ENCODE data around the gene GDF10. TPM values are rescaled to one million over a fixed set of nuclear protein-coding genes. Genes with fewer than 3 reads are reported as not detected.

The GDF10 gene
- total RNA-seq, 1 experiment from 2014 or later: 0.20 TPM

GRCh38 chr10:47256751-47257336 lies 43.2 kb upstream of the GDF10 start:
- H3K27me3 ChIP-seq (ENCODE audit: insufficient read depth, low read length): no peaks in the 10 kb centered on the region
- no peak overlapping the region for H2AFZ ChIP-seq (ENCODE audit: low read length)
- no peak overlapping the region for H3K14ac ChIP-seq (ENCODE audit: insufficient read depth, low read length)
- H3K4me2 ChIP-seq (ENCODE audit: insufficient read depth, insufficient read length, low read length): no peak overlapping the region
- H3K4me1 Mint-ChIP-seq: 0 out of 4 replicates have a peak, but pooled peaks cover 0 to 6% of the 10 kb centered on the region in 2 experiments
- WGBS (ENCODE audit: extremely low coverage, insufficient read length, low lambda C conversion rate): no CpG with 5 or more reads among the region's 4 CpGs
- no peak overlapping the region for H4K91ac ChIP-seq (ENCODE audit: insufficient read length, low read depth, low read length)
- no peaks in the 10 kb centered on the region for H3K79me2 ChIP-seq (ENCODE audit: insufficient read depth, low read length)
- no peak overlapping the region for H3T11ph ChIP-seq (ENCODE audit: low read length)
- H2BK5ac ChIP-seq (ENCODE audit: insufficient read length, low read length): no peak overlapping the region
- no peak overlapping the region for H2BK20ac ChIP-seq (ENCODE audit: low read depth, low read length, poor library complexity, severe bottlenecking)
- no peak for DNase-seq
- no peak overlapping the region for H3K23ac ChIP-seq (ENCODE audit: insufficient read length, low read depth, low read length)
- no peaks in the 10 kb centered on the region for H3K79me1 ChIP-seq (ENCODE audit: insufficient read depth, low read depth, low read length, poor library complexity, severe bottlenecking)
- no peak overlapping the region for H4K5ac ChIP-seq (ENCODE audit: insufficient read length, low read depth, low read length)
- H3K23me2 ChIP-seq (ENCODE audit: insufficient read length, low read depth, low read length, poor library complexity, severe bottlenecking): no peaks in the 10 kb centered on the region
- no peaks in the 10 kb centered on the region; a peak in 2 of 5 replicates for H3K9me3 Mint-ChIP-seq
- H2BK120ac ChIP-seq (ENCODE audit: low read depth, low read length, poor library complexity, severe bottlenecking): no peak overlapping the region
- H3K27me3 Mint-ChIP-seq (ENCODE audit: low read depth): peaks cover 2% of the 10 kb centered on the region; the same call in 1 of the 2 replicates
- H2AK5ac ChIP-seq (ENCODE audit: insufficient read length, low read length): no peak overlapping the region
- no peak overlapping the region for H3K9ac ChIP-seq (ENCODE audit: extremely low read depth, insufficient read length, low read length)
- no peaks in the 10 kb centered on the region for H3K4me1 ChIP-seq (ENCODE audit: insufficient read depth, low read length)
- no peaks in the 10 kb centered on the region for H3K36me3 Mint-ChIP-seq (ENCODE audit: insufficient read depth in 1 of 3, low read depth in 3 of 3)
- H2BK12ac ChIP-seq (ENCODE audit: insufficient read length, low read depth, low read length): no peak overlapping the region
- H3K56ac ChIP-seq (ENCODE audit: insufficient read length, low read depth, low read length): no peak overlapping the region
- H4K8ac ChIP-seq (replicated peaks; ENCODE audit: insufficient read length, low read depth, low read length): no peak overlapping the region
- no peaks in the 10 kb centered on the region for H3K9me3 ChIP-seq (ENCODE audit: control insufficient read depth, low read depth, low read length)
- H3K18ac ChIP-seq (ENCODE audit: insufficient read length, low read depth, low read length): no peak overlapping the region
- H2BK15ac ChIP-seq (ENCODE audit: low read depth, low read length): no peak overlapping the region
- H4K20me1 ChIP-seq (ENCODE audit: control insufficient read depth, insufficient read depth, insufficient read length): no peaks in the 10 kb centered on the region
- H3K4ac ChIP-seq (ENCODE audit: low read depth, low read length): no peak overlapping the region
- H3K27ac Mint-ChIP-seq: no peak overlapping the region
- TF ChIP-seq CTCF (conservative IDR thresholded peaks at IDR 0.05): no peak
- H3K4me3 Mint-ChIP-seq: no peak overlapping the region
- H3K27ac ChIP-seq (ENCODE audit: insufficient read length, low read depth, low read length): no peak overlapping the region
